Pancreas (tissue), 10 donors: ENCODE data around the gene ERLIN1. TPM values are rescaled to one million over a fixed set of nuclear protein-coding genes. Genes with fewer than 3 reads are reported as not detected.

Experiments used
- ATAC-seq, 4 donors: fragments of 200-7000 bp; cut with Tn5 transposase; one replicate each; pipeline versions ENCODE4 v1.8.0 to v1.9.1; 2020; ENCODE audit warnings: mild to moderate bottlenecking in 4 of 4, moderate library complexity in 4 of 4
- DNase-seq, 6 donors: peaks; one replicate each; pipeline ENCODE4 v3.0.0-alpha.2; 2020
- FAIRE-seq: peaks from 2 replicates; lab custom pipeline; 2012; peaks lifted over from hg19 to GRCh38; lab: Jason Lieb, UNC
- H3K27ac ChIP-seq, 4 donors: fragments of 200-600 bp; sonication (generic); 1 replicate in 3 of 4; 2 replicates in 1 of 4; pipeline versions ENCODE4 v1.5.0 to v1.8.0; 2020
- H3K27me3 ChIP-seq, 4 donors: fragments of 200-600 bp; one replicate each; pipeline ENCODE4 v1.8.0; 2021
- H3K36me3 ChIP-seq, 3 donors: fragments of 200-600 bp; sonication (generic) in 1 of 3; one replicate each; pipeline versions ENCODE4 v1.5.0 to v1.8.0; 2020 to 2021
- H3K4me1 ChIP-seq, 3 donors: fragments of 200-600 bp; one replicate each; pipeline ENCODE4 v1.8.0; 2021
- H3K4me3 ChIP-seq, 4 donors: fragments of 200-600 bp; sonication (generic) in 2 of 4; one replicate each; pipeline versions ENCODE4 v1.5.0 to v1.8.0; 2020 to 2021
- H3K9me3 ChIP-seq, 4 donors: fragments of 200-600 bp; one replicate each; pipeline ENCODE4 v1.8.0; 2021
- CTCF ChIP-seq, 4 donors: fragments of 200-600 bp; sonication (generic) in 3 of 4; IDR thresholded peaks; one replicate each; pipeline versions ENCODE4 v1.5.0 to v1.8.0; 2021; ENCODE audit warnings: antibody characterized with exemption in 4 of 4
- WGBS, 2 donors: extraction: QIAGEN DNeasy Blood & Tissue Kit; methylation state at CpG; one replicate each; pipeline ENCODE4 v1.1.7; 2013; 5-methylcytosine and 5-hydroxymethylcytosine counted together
- intact Hi-C, 3 donors: fragments of 100-400 bp; cut with DNase I; formaldehyde crosslinking; loops; one replicate each; pipeline versions ENCODE4 v1.11.1 to v1.14.2; 2022
- polyA plus RNA-seq, 2 donors: library from polyadenylated mRNA; stranded (reverse); fragments of 200-250 nt; gene quantifications; one replicate each; pipeline ENCODE4 v1.2.3, GENCODE V29; 2013
- total RNA-seq, 6 donors: library from RNA; stranded (reverse); fragmentation: NEBNext Ultra II Directional in 4 of 6; extraction: Animal tissue kit (Norgen Biotek cat#: 25700) in 4 of 6; gene quantifications; one replicate each; pipeline versions ENCODE4 v1.2.1 to v1.2.4, GENCODE V29; 2021 to 2023
- donor health status: healthy with polysubstance abuse.
- donor health status: DM: no; HTN: no; CAD: no; lungs with moderate emphysema.
- donor health status: DM: no; HTN: no; CAD: no.
- donor health status: control.
- donor health status: control.
- donor health status: Bipolar disorder and iron deficiency.
- donor health status: DM: yes; HTN: yes; CAD: no.
- donor health status: DM: no; HTN: no; CAD: no.
- donor health status: DM: no; HTN: no; CAD: no.
- donor health status: DM: yes; HTN: yes; CAD: no.

ERLIN1 gene
- total and polyA plus RNA-seq, 8 donors: 2.9 to 13.2 (median 10.0) TPM

DNA sequence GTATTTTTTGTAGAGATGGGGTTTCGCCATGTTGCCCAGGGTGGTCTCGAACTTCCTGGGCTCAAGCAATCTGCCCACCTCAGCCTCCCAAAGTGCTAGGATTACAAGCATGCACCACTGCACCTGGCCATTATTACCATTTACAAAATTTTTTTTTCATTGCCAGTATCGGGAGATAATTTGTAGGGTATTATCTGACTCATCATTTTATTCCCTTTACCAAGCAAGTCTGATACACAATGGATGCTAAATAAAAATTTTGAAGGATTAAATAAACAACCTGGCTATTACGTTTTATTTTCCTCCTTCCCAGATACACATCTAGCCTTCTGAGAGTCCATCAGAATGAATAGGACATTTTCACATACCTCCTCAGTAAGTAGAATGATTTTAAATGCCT lies 66.1 kb downstream of the ERLIN1 start:
- ATAC-seq: no peak
- Histone ChIP-seq H3K4me3 (no peak overlapping the region), H3K36me3 (no peaks in the 10 kb centered on the region), H3K9me3 (no peaks in the 10 kb centered on the region), H3K27me3 (peaks cover 0 to 3% (median under 1%) of the 10 kb centered on the region in 4 donors), H3K4me1 (no peaks in the 10 kb centered on the region), H3K27ac (no peak overlapping the region)
- 72 to 85% methylated on average over 4 of the region's 4 CpGs for WGBS, 2 donors
- intact Hi-C loops: no loop called here
- DNase-seq: no peak
- no peak for TF ChIP-seq CTCF (IDR thresholded peaks at IDR 0.05)
- no peak for FAIRE-seq

DNA sequence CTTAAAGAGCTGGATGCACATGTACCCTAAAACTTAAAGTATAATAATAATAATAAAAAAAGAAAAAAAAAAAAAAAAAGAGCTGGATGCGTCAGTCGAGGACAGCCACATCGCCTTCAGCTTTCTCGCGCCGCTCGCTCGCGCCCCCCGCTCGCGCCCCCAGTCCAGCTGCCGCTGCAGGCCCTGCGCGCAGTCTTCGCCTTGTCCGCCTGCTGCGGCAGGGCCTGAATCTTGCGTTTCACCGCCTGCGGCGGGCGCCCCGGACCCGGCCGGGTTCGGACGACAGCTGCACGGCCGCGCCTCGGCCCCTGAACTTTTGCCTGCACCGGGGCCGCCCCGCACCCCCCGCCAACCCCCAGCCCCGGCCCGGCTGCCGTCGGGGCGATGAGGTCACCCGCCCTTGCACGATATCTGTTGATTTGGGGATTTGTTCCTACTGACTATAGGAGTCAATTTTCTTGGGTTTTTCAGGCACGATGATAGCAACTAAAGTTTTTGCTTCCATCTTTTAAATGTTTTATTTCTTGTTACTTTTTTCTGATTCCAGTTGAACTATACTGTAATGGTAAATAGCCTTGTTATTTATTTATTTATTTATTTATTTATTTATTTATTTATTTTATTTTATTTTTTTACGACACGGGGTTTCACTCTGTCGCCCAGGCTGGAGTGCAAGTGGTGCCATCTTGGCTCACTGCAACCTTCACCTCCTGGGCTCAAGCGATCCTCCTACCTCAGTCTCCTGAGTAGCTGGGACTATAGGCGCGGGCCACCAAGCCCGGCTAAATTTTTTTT lies 70.7 kb downstream of the ERLIN1 start:
- WGBS, 2 donors: 24% methylated on average over 46 to 51 of the region's 51 CpGs
- Histone ChIP-seq H3K4me3 (no peak overlapping the region), H3K9me3 (no peaks in the 10 kb centered on the region), H3K36me3 (no peaks in the 10 kb centered on the region), H3K4me1 (no peaks in the 10 kb centered on the region), H3K27me3 (peaks cover 0 to 4% (median 2%) of the 10 kb centered on the region in 4 donors), H3K27ac (no peak overlapping the region)
- DNase-seq (peak in 1 of 6 donors; percentile 54), ATAC-seq (no peak), FAIRE-seq (no peak)
- no peak for TF ChIP-seq CTCF (IDR thresholded peaks at IDR 0.05)
- intact Hi-C loops: no loop called here

DNA sequence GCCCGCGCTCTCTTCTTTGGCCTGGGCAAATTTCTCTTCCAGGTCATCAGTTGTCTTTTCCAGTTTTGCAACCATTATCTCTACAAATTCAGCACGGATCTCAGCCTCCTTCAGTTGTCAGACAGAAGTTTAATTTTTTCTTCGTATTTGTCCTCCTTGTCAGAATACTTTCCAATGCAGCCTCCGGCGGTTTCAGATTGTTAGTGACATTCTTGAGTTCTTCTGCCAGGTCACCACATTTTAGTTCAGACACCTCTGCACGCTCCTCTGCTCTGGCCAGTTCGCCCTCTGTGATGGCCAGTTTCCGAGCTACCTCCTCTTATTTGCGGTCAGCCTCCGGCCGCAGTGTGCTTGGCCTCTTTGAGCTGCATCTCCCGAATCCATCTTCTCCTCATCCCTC lies 71.4 kb downstream of the ERLIN1 start:
- Histone ChIP-seq H3K4me1 (no peaks in the 10 kb centered on the region), H3K27me3 (peaks cover 0 to 4% (median 2%) of the 10 kb centered on the region in 4 donors), H3K9me3 (no peaks in the 10 kb centered on the region), H3K27ac (no peak overlapping the region), H3K4me3 (no peak overlapping the region), H3K36me3 (no peaks in the 10 kb centered on the region)
- DNase-seq (no peak), ATAC-seq (no peak), FAIRE-seq (no peak)
- WGBS, 2 donors: 86 to 89% methylated on average over 13 of the region's 13 CpGs
- no peak for TF ChIP-seq CTCF (IDR thresholded peaks at IDR 0.05)
- intact Hi-C loops: no loop called here

DNA sequence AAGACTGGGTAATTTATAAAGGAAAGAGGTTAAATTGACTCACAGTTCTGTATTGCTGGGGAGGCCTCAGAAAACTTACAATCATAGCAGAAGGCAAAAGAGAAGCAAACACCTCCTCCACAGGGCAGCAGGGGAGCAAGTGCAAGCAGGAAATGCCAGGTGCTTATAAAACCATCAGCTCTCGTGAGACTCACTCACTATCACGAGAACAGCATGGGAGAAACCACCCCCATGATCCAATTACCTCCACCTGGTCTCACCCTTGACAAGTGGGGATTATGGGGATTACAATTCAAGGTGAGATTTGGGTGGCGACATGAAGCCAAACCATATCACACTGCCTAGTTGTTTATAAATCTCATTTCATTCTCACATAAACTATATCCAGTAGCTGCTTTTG lies 76.2 kb downstream of the ERLIN1 start:
- 33 to 42% methylated on average over 3 of the region's 3 CpGs for WGBS, 2 donors
- no peak for TF ChIP-seq CTCF (IDR thresholded peaks at IDR 0.05)
- Histone ChIP-seq H3K27ac (no peak overlapping the region), H3K36me3 (no peaks in the 10 kb centered on the region), H3K4me3 (no peak overlapping the region), H3K27me3 (peaks cover 0 to 3% (median 0%) of the 10 kb centered on the region in 4 donors), H3K9me3 (no peaks in the 10 kb centered on the region), H3K4me1 (no peaks in the 10 kb centered on the region)
- ATAC-seq (no peak), DNase-seq (no peak), FAIRE-seq (no peak)
- intact Hi-C loops: no loop called here

- 64 to 75% methylated on average over 11 of the region's 11 CpGs for WGBS, 2 donors
- DNase-seq: no peak
- Histone ChIP-seq H3K4me3 (no peak overlapping the region), H3K4me1 (no peaks in the 10 kb centered on the region), H3K27ac (no peak overlapping the region), H3K9me3 (no peaks in the 10 kb centered on the region), H3K27me3 (no peaks in the 10 kb centered on the region), H3K36me3 (no peaks in the 10 kb centered on the region)
- intact Hi-C loops: no loop called here
- no peak for TF ChIP-seq CTCF (IDR thresholded peaks at IDR 0.05)
- FAIRE-seq: no peak
- no peak for ATAC-seq
Measured at GRCh38 chr10:100106865-100107264, 79.0 kb downstream of the ERLIN1 start.
